ENCODE measurements around the gene RIN3. TPM values are rescaled to one million over a fixed set of nuclear protein-coding genes. Genes with fewer than 3 reads are reported as not detected.
A peak's percentile ranks its signal among the peaks of the same experiment; 100 is the strongest.

The RIN3 gene
- total and polyA plus RNA-seq, 10 donors = 17.2 to 117 (median 75.7) TPM

- H3K36me3 ChIP-seq = peaks cover 0 to 29% (median 0%) of the 10 kb centered on the region in 6 donors
- 79 to 92% (median 83%) methylated on average over 5 of the region's 5 CpGs for WGBS, 5 donors
- H3K9me3 ChIP-seq = peaks cover 0 to 19% (median 11%) of the 10 kb centered on the region in 8 donors
- H3K27me3 ChIP-seq (replicated peaks in 1 of 7) = no peaks in the 10 kb centered on the region
- TF ChIP-seq POLR2AphosphoS5 (IDR thresholded peaks at IDR 0.05) = peak in 1 of 3 donors; percentile 20
- TF ChIP-seq CTCF (IDR thresholded peaks at IDR 0.05 in 8 of 11, conservative IDR thresholded peaks at IDR 0.05 in 3 of 11) = peak in 1 of 11 experiments; percentile 14
- no peak for TF ChIP-seq POLR2A (IDR thresholded peaks at IDR 0.05)
- DNase-seq = no peak
- H3K27ac ChIP-seq = peak overlapping the region in 4 of 8 donors; percentile 56 to 86 (median 78)
- peaks cover 4 to 45% (median 23%) of the 10 kb centered on the region in 6 donors for H3K4me1 ChIP-seq
- intact Hi-C loops (cut with DNase I; ENCODE audit: low total_unique reads) = no loop called here
- H3K4me3 ChIP-seq = no peak overlapping the region
Measured at GRCh38 chr14:92607702-92608429, 94.3 kb downstream of the RIN3 start.

GRCh38 chr14:92609955-92610354, 96.4 kb downstream of the RIN3 start:
- intact Hi-C loops (cut with DNase I; ENCODE audit: low total_unique reads) = no loop called here
- H3K36me3 ChIP-seq = peaks cover 0 to 24% (median 0%) of the 10 kb centered on the region in 6 donors
- peaks cover 9 to 55% (median 36%) of the 10 kb centered on the region in 6 donors for H3K4me1 ChIP-seq
- no peak overlapping the region for H3K4me3 ChIP-seq
- 54 to 82% (median 65%) methylated on average over 4 of the region's 4 CpGs for WGBS, 5 donors
- H3K27me3 ChIP-seq (replicated peaks in 1 of 7) = no peaks in the 10 kb centered on the region
- no peak for DNase-seq
- no peak for TF ChIP-seq POLR2A (IDR thresholded peaks at IDR 0.05)
- TF ChIP-seq POLR2AphosphoS5 (IDR thresholded peaks at IDR 0.05) = no peak
- TF ChIP-seq CTCF (IDR thresholded peaks at IDR 0.05 in 8 of 11, conservative IDR thresholded peaks at IDR 0.05 in 3 of 11) = no peak
- peak overlapping the region in 5 of 8 donors; percentile 45 to 86 (median 61) for H3K27ac ChIP-seq
- peaks cover 0 to 19% (median 11%) of the 10 kb centered on the region in 8 donors for H3K9me3 ChIP-seq

GRCh38 chr14:92610849-92611271, 97.3 kb downstream of the RIN3 start:
- peak overlapping the region in 2 of 8 donors; percentile 84 to 86 for H3K27ac ChIP-seq
- peaks cover 12 to 64% (median 45%) of the 10 kb centered on the region in 6 donors for H3K4me1 ChIP-seq
- 86 to 92% (median 91%) methylated on average over 7 of the region's 7 CpGs for WGBS, 5 donors
- TF ChIP-seq POLR2A (IDR thresholded peaks at IDR 0.05) (no peak), CTCF (IDR thresholded peaks at IDR 0.05 in 8 of 11, conservative IDR thresholded peaks at IDR 0.05 in 3 of 11) (no peak), POLR2AphosphoS5 (IDR thresholded peaks at IDR 0.05) (no peak)
- DNase-seq = no peak
- intact Hi-C loops (cut with DNase I; ENCODE audit: low total_unique reads) = no loop called here
- H3K36me3 ChIP-seq = peaks cover 0 to 33% (median 0%) of the 10 kb centered on the region in 6 donors
- H3K27me3 ChIP-seq (replicated peaks in 1 of 7) = no peaks in the 10 kb centered on the region
- H3K9me3 ChIP-seq = peaks cover 0 to 19% (median 11%) of the 10 kb centered on the region in 8 donors
- no peak overlapping the region for H3K4me3 ChIP-seq

GRCh38 chr14:92613008-92613658, 99.6 kb downstream of the RIN3 start:
- no peaks in the 10 kb centered on the region for H3K27me3 ChIP-seq (replicated peaks in 1 of 7)
- DNase-seq = peak; percentile 88
- WGBS, 5 donors = 59 to 65% (median 63%) methylated on average over 11 of the region's 11 CpGs

More at GRCh38 chr14:92613008-92613658, 99.6 kb downstream of the RIN3 start:
- intact Hi-C loops (cut with DNase I; ENCODE audit: low total_unique reads) = no loop called here
- TF ChIP-seq CTCF (IDR thresholded peaks at IDR 0.05 in 8 of 11, conservative IDR thresholded peaks at IDR 0.05 in 3 of 11) (peak; percentile 54 to 90 (median 76)), POLR2AphosphoS5 (IDR thresholded peaks at IDR 0.05) (peak in 1 of 3 donors; percentile 7), POLR2A (IDR thresholded peaks at IDR 0.05) (no peak)
- Histone ChIP-seq H3K36me3 (peaks cover 0 to 54% (median 0%) of the 10 kb centered on the region in 6 donors), H3K4me3 (no peak overlapping the region), H3K4me1 (peaks cover 16 to 72% (median 50%) of the 10 kb centered on the region in 6 donors), H3K9me3 (peaks cover 0 to under 1% (median 0%) of the 10 kb centered on the region in 8 donors), H3K27ac (peak overlapping the region in 2 of 8 donors; percentile 60 to 72)

Data from spleen (tissue), 11 donors.